ENCODE results near the gene CGREF1.
"Not testable (repeated sequence)": the region's sequence is repeated elsewhere in the genome, so short reads cannot be mapped to it uniquely, and the experiment has no call there.

Gene CGREF1

DNA sequence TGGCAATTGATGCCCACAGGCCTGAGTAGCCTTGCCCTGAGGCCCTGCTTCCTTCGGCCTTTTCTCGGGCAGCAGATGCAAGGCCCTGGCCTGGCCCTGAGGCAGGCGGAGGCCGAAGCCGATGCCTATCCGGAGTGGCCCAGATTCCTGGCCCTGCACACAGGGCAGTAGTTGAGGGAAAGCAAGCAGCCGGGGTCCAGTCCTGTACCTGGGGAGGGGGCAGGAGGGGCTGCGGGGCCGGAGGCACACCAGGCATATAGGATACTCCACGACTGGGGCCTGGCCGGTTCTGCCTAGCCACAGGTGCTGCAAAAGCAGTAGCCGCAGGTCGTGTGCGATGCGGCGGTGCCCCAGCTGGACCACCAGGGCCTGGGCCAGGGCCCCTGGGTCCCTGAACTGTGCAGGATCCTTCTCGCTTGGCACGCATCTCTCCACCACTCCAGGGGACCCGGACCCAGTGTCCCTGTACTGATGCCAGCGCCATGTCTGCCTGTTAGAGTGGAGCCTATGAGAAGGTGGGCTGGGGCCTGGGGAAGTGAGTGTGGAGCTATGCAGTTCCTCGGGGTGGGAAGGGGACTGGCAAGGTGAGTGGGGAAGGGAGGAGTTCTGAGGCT is 18.5 kb upstream of the CGREF1 start:
- DNase-seq: no peak

DNA sequence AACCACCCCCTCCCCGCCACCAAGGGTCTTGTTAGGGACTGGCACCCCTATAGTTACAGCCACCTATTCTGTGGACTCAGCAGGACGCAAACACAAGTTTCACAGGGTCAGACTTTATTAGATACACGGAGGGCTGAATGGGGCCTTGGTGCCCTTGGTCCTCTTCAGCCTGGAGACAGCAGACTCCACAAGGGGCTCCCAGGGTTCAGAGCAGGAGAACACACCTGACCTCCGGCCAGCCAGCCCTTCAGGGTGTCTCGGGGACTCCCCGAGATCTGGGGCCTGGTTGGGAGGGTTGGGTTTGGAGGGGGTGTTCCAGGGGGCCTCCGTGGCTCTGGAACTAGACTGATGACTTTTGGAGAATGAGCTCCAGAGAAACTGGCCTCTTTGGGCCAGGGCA is 17.8 kb upstream of the CGREF1 start:
- no peak for DNase-seq

DNA sequence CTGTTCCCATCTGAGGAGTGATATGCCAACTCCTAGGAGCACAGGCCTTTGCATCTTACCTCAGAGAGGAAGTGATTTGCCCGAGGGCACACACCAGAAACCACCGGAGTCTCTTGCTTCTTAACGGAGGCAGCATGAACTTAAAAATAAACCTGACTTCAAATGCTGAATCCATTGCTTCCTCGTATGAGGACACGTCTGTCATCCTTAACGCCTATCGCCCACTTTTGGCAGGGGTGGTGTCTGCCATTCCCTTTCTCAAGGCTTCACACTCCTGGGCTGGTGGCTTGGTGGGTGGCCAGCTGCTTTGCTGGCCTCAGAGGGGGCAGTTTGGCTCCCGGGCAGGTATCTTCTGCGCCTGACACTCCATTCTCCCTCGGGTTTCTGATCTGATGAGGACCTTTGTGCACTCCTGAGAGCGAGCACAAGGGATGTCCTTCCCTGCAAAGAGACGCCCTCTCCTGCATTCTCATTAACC is 16.6 kb upstream of the CGREF1 start:
- no peak for DNase-seq

DNA sequence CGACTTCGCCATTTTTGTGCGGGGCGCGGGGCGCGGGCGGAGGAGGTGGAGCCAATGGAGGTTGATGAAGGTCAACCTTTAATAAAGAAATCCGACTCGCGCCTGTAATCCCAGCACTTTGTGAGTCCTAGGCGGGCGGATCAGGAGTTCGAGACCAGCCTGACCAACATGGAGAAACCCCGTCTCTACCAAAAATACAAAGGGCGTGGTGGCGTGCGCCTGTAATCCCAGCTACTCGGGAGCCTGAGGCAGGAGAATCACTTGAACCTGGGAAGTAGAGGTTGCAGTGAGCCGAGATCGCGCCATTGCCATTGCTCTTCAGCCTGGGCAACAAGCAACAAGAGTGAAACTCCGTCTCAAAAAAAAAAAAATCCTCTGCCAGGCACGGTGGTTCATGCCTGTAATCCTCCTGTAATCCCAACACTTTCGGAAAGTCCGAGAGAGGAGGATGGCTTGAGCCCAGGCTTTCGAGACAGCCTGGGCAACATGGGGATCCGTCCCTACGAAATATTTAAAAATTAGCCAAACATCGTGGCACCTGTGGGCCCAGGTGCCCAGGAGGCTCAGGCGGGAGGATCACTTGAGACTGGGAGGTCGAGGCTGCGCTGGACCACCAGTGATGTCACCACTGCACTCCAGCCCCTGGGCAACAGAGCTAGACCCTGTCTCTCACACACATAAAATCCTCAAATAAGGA is 16.0 kb upstream of the CGREF1 start:
- no peak for DNase-seq

DNA sequence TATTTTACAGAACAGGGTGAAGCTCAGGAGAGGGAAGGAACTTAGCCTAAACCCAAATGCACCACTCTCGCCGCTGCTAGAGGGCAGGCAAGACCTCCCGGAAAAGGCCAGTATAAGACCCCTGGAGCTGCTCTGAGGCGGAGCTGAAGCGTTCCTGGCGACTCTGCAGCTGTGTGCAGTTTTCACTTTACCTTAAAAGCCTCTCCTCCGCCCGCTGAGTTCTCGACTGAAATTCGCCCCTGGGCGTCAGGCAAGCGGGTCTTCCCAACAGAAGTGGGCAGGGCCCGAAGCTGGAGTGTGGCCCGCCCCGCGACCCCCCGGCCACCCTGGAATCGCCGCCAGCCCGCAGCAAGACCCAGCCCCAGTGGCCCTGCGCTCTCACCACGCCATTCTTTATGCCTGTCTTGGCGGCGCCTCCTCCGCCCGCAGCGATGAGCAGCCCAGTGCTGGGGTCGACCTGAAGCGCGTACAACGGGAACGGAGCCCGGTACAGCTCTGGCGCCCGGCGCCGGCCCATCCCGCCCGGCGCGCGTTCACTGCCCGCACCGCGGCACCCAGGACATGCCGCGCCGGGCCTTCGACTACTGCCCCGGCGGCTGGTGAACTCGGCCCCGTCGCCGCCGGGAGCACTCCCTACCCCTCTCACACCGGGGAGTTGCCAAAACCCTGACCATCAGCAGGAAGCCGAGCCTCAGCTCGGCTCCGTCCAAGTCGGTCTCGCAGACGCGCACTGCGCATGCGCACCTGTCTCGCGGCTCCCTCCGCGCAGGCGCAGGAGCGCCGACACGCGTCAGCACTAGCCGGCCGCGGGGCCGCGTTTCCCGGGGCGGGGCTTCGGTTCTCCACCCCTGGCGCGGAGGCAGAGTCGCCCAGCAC is 15.2 kb upstream of the CGREF1 start, which contains the start of gene PREB:
TSS of gene PREB (minus strand) at position 732 of the 876 bp plus-strand sequence. CDS start at position 517, 215 bp downstream.
- DNase-seq: peak; percentile 99

DNA sequence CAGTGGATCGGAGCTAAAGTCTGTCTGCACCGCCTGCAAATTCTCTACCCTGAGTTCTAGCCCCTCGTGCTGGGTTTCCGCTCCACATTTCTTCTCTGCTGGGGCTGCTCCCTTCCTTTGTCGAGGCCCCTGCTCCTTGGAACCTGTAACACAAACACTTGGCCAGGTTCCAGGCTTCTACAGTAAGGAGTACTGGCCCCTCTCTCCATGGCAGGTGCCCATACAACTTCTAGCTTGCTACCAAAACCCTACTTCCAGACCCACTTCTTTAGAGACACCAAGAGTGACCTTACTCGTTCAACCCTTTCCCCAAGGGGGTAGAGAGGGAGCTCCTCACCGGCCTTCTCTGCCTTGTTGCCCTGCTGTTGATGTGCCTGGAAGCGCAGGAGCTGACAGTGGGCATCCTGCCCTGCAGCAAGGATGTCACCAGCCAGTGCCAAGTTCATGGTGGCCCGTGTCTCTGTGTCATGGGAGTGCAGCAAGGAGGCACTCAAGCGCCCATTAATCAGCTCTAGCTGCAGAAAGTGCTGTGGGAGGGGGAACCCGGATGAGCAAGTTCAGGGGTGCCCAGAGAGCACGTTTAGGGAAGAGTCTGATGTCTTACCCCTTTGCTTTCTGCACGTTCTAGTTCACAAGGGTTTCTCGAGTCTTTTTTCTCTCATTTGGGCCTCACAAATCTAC is 14.4 kb upstream of the CGREF1 start:
- DNase-seq: no peak

DNA sequence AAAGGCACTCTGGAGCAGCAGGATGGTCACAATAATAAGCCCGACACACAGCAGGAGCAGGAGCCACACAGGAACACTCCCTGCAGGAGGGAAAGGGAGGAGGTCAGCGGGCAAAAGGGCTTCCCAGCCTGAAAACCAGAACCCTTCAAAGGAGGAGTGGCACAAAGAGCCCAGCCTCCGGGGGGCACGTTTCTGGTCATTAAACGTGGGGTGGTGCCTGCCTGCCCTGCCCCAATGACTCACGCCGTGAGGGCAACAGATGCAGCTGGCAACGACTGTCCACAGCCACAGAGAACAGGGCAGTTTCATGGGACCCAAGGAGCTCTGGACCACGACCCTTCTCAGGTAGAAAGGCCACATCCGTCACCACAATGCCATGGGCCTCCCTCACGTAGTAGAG is 12.5 kb upstream of the CGREF1 start:
- no peak for DNase-seq

DNA sequence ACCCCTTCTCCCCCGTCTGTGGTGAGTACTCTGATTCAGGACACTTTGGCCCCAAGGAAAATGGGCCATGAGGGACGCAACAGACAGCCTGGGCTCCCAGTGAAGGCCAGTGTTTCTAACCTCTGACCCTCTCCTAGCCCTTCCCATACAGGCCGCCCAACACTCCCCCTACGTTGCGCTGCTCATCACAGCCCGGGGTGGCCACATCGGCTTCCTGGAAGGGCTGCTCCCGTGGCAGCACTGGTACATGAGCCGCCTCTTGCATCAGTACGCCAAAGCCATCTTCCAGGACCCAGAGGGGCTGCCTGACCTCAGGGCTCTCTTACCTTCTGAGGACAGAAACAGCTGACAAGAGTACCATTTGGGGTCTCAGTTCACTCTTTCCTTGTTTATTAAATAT is 11.5 kb upstream of the CGREF1 start:
- no peak for DNase-seq

DNA sequence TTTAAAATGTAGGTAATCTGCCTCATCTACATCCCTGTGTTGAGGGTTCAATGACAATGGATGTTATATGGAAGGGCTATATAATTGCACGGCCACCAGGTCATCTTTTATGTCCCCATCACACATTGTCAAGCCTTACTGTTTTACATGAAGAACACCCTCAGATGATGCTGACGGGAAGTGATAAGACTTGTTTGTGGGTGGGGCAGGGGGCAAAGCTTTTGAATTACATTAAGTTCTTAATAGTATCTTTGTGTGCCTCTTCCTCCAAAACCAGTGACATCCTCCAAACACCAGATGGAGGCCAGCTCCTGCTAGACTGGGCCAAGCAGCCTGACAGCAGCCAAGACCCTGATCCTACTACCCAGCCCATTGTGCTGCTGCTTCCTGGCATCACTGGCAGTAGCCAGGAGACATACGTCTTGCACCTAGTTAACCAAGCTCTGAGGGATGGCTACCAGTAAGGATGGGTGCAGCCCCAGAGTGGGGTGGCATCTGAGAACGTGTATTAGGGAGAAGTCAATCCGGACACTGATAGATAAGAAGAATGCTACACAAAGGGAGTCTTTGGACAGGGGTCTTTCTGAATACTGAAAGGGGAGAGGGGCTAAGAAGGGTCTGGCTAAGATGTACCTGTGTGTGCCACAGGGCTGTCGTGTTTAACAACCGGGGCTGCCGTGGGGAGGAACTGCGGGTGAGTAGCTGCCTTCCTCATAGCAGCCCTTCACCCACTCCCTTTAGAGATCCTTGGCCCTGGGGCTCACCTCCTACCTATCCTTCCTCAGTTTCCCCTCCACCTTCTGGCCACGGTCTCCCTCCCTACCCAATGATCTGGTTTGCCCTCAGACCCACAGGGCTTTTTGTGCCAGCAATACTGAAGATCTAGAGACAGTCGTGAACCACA is 10.0 kb upstream of the CGREF1 start:
- no peak for DNase-seq

DNA sequence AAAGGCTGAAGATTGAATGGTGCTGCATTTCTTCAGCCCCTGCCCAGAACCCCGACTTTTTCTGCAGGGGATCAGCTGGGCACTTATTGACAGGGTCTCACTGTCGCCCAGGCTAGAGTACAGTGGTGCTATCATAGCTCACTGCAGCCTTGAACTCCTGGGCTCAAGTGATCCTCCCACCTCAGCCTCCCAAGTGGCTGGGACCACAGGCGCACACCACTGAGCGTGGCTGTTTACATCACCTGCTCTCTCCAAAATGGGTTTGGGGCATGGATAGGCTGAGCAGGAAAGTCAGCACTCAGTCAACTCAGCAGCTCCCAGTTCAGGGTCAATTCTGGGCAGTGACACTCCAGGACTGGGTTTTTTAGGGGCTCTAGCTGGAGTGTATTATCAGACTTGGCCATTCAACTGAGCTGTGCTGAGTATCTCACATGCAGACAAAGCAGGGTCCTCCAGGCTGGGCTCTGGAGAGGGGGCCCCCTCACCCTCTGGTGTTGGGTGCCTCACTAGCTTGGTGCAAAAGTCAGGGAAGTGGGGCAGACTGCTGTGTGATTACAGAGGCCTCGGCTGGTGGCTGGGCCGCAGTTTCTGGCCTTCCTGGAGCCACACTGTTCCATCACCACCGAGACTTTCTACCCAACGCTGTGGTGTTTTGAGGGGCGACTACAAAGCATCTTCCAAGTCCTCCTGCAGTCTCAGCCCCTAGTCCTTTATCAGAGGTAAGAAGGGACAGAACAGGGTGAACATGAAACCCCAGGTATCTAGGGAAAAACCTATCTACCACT is 9.1 kb upstream of the CGREF1 start:
- no peak for DNase-seq

DNA sequence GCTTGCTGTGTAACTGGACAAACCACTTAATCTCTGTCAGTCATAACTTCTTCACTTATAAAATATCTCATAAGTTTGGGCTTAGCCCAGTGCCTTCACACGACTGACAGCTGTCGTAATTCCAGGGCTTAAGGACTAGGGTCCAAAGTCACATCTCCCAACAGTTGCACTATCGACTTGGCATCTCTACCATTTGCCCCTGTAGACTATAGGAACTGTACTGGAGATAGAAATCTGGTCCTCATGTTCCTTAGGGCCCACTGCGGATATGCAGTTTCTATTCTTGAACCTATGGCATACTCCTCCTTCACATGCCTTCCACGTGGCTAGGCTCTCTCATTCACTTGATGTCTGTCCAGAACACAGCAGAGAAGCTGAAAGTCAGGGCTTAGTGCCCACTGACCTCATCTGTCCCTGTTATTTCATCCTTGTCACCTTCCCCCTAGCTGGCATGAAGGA is 7.4 kb upstream of the CGREF1 start:
- no peak for DNase-seq

DNA sequence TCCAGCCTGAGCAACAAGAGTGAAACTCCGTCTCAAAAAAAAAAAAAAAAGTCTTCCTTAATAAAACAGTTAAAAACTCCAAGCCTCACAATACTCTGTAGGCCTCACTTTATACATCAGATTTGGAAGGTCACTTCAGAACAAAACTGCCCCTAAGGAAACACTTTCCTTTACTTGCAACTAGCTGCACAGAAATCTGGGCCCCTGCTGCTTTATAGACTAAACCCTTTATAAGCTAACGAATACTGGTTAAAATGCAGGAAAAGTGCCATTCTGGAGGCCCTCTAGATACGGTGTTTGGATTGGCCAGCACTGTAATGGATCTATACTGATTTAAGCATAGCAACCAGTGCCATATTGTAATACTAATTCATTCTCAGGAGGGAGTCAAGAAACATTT is 6.2 kb upstream of the CGREF1 start:
- no peak for DNase-seq

DNA sequence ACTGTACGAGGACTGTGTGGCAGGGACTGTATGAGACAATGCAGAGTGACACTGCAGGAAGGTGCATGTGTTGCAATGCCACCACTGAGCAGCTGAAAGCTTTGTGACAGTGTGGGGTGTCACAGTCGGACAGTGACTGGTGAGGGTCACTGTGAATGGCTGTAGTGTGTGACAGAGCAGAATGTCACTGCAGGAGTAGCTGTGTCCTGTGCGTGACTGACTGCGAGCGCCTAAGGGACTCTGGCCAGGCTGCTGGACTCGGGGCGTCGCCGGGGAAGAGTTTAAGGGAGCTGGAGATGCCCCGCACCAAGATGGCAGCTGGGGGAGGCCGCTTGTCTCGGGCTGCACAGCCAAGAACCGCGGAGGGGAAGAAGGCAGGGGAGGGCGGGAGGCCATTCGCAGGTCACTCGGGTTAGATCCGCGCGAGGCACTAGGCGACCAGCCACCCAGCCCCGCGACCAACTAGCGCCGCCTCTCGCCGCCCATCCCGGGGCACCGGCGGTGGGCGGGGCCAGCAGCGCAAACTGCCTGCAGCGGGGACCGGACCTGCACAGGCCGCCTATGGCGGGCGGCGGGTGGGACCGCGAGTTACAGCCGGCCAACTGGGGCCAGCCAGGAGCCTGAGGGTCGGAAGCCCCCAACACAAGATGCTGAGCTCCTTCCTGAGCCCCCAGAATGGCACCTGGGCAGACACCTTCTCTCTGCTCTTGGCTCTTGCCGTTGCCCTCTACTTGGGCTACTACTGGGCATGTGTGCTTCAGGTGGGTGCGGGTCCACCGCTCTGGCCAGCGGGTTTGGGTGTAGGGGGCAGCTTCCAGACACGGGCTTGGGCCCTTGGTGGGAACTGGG is 4.6 kb upstream of the CGREF1 start, which contains the start of gene ABHD1:
TSS of gene ABHD1 (plus strand) at position 514 of the 849 bp plus-strand sequence. CDS start at position 648, 134 bp downstream.
- DNase-seq: peak; percentile 65

DNA sequence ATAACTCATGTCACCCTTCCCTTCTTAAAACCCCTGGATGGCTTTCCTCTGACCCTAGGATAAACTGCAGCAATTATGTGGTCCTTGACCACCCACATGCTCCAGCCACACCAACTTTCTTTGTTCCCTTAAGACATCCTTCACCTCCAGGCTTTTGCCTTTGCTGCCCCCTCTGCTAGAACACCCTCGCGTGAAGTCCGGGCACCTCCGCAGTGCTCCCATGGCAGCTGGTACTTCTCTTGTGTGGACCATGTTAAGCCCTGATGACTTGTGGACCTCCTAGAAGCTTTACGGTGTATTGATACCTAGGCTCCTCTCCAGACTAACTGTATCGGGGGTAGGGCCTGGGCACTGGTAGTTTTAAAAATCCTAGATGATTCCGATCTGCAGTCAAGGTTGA is 3.9 kb upstream of the CGREF1 start:
- no peak for DNase-seq

DNA sequence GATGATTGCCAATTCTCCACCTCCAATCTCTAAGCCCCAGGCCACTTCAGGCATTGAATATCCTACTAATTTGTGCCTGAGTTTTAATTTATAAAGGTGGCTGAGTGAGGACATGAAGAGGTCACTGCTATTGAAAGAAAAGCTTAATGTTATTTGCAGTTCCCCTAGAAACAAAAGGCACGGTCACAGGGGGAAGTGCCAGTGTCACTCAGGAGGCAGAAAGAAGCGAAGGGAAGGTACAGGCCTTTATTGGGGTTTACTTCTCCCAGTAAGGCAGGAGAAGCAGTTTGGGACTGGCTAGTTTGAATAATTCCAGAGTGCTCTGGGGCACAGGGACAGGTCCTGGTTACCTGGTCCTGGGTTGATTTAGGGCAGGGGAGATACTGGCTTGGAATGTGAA is 3.0 kb upstream of the CGREF1 start:
- DNase-seq: no peak

DNA sequence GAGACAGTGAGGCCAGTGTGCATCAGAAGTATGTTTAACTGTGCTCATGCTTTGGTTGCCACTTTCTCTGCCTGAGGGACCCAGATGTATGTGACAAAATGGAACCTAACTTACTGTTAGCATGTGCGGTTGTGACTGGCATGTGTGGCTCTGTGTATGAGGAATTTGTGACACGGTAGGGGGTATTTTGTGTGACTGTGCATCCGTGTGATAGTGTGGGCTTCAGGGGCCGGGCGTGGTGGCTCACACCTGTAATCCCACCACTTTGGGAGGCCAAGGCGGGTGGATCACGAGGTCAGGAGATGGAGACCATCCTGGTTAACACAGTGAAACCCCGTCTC is 372 bp upstream of the CGREF1 start:
- not testable (repeated sequence) for DNase-seq

DNA sequence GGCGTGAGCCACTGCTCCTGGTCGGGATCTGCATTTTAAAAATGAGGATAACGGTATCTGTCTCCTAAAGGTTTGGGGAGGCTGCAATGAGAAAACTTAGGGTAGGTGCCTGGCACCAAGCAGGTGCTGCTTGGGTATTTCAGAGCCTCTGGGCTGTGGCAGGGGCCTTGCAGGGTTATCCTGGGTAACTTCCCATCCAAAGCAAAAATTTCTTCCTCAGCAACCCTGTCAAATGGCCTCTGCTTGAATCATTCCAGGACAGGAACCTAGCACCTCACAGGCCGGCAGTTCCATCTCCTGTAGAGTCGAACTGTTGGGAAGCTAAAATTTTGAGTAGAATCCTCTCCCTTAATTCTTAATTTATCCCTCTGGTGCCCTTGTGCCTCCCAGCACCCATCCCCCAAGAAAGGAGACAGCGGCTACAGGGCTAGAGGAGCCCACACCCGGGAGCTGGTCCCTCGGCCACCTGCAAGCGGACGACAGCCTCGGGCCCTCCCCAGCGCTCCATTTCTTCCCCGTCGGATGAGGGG is 868 bp downstream of the CGREF1 start:
- no peak for DNase-seq

DNA sequence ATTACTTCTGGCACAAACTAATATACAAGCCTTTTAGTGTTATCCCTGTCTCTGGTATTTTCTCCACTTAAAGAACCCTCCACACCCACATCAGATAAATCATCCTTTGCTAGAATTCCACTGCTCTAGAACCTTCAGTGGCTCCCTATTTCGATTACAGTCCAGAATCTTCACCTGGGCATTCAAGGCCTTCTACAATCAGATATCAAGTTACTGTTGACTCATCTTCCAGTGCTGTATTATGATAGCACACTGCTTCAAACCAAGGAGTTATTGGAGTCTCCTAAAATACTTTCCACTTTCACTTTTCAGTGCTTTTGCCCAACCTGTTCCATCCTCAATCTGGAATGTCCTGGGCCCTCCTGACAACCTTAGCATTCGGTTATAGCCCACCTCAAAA is 3.4 kb downstream of the CGREF1 start:
- DNase-seq: no peak

DNA sequence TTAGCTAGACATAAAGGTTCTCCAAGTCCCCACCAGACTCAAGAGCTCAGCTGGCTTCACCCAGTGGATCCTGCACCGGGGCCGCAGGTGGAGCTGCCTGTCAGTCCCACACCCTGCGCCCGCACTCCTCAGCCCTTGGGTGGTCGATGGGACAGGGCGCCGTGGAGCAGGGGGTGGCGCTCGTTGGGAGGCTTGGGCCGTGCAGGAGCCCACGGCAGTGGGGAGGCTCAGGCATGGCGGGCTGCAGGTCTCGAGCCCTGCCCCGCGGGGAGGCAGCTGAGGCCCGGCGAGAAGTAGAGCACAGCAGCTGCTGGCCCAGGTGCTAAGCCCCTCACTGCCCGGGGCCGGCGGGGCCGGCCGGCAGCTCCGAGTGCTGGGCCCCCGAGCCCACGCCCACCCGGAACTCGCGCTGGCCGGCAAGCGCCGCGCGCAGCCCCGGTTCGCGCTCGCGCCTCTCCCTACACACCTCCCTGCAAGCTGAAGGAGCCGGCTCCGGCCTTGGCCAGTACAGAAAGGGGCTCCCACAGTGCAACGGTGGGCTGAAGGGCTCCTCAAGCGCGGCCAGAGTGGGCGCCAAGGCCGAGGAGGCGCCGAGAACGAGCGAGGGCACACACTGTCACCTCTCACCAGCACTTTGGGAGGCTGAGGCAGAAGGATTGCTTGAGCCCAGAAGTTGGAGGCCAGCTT is 7.4 kb downstream of the CGREF1 start:
- not testable (repeated sequence) for DNase-seq
